ENCODE data around the gene ZNF362.

DNA sequence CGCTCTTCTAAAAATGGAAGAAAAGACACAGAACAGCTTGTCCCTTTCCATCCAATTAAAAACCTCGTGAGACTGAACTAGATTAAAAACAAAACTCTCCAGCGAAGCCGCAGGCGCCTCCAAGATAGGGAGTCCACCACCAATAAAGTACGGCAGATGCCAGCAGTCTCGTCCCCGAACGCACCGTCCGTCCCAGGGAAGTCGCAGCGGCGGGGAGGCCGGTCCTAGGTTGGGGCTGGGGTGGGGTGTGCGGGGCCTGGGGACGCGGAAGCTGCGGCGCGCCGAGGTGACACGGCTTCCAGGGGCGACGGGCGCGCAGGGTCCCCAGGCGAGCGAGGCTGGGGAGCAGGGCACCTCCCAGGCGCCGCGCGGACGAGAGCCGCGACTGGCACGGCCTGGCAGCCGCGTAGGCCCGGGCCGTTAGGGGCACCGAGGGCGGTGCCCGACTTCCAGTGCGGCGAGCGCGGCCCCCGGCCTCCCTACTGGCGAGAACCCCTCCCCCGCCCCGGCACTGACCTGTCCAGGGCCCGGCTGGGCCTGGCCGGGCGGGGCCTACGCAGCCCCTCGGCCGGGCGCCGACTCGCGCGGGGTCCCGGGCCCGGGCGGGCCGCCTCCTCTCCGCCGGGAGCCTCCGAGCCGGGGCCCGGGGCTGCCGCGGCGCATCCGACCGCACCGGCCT, 92.9 kb downstream of the ZNF362 start:
- TF ChIP-seq, protein P1, sequence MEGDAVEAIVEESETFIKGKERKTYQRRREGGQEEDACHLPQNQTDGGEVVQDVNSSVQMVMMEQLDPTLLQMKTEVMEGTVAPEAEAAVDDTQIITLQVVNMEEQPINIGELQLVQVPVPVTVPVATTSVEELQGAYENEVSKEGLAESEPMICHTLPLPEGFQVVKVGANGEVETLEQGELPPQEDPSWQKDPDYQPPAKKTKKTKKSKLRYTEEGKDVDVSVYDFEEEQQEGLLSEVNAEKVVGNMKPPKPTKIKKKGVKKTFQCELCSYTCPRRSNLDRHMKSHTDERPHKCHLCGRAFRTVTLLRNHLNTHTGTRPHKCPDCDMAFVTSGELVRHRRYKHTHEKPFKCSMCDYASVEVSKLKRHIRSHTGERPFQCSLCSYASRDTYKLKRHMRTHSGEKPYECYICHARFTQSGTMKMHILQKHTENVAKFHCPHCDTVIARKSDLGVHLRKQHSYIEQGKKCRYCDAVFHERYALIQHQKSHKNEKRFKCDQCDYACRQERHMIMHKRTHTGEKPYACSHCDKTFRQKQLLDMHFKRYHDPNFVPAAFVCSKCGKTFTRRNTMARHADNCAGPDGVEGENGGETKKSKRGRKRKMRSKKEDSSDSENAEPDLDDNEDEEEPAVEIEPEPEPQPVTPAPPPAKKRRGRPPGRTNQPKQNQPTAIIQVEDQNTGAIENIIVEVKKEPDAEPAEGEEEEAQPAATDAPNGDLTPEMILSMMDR (IDR thresholded peaks at IDR 0.05; ENCODE audit: low read depth, low read length, poor library complexity, severe bottlenecking), result no peak
- no peak for TF ChIP-seq EZH2phosphoT487 (IDR thresholded peaks at IDR 0.05; ENCODE audit: borderline replicate concordance, low read length)
